Measurements from ENCODE around the gene FANCE.

FANCE gene

GRCh38 chr6:35468980-35469750 lies 17.0 kb downstream of the FANCE start:
- DNase-seq (ENCODE audit: low read depth), result no peak

- DNase-seq (ENCODE audit: low read depth), result no peak
Measured at GRCh38 chr6:35469751-35470662, 17.9 kb downstream of the FANCE start.

- DNase-seq (ENCODE audit: low read depth), result no peak
Measured at GRCh38 chr6:35470663-35471120, 18.6 kb downstream of the FANCE start.

GRCh38 chr6:35471836-35472345 lies 19.8 kb downstream of the FANCE start:
- DNase-seq (ENCODE audit: low read depth), result no peak

- no peak for DNase-seq (ENCODE audit: low read depth)
Measured at GRCh38 chr6:35473075-35473849, 21.1 kb downstream of the FANCE start.

- no peak for DNase-seq (ENCODE audit: low read depth)
Measured at GRCh38 chr6:35473850-35474130, 21.7 kb downstream of the FANCE start.

GRCh38 chr6:35474131-35474941 lies 22.2 kb downstream of the FANCE start:
- no peak for DNase-seq (ENCODE audit: low read depth)

- DNase-seq (ENCODE audit: low read depth), result no peak
Measured at GRCh38 chr6:35474942-35475570, 22.9 kb downstream of the FANCE start.

GRCh38 chr6:35475573-35475972 lies 23.4 kb downstream of the FANCE start:
- DNase-seq (ENCODE audit: low read depth), result no peak

GRCh38 chr6:35476004-35476403 lies 23.9 kb downstream of the FANCE start:
- DNase-seq (ENCODE audit: low read depth), result no peak

- no peak for DNase-seq (ENCODE audit: low read depth)
Measured at GRCh38 chr6:35477028-35477427, 24.9 kb downstream of the FANCE start.

- no peak for DNase-seq (ENCODE audit: low read depth)
Measured at GRCh38 chr6:35477551-35478179, 25.5 kb downstream of the FANCE start.

- DNase-seq (ENCODE audit: low read depth), result no peak
Measured at GRCh38 chr6:35478259-35478658, 26.1 kb downstream of the FANCE start.

- no peak for DNase-seq (ENCODE audit: low read depth)
Measured at GRCh38 chr6:35480176-35480575, 28.0 kb downstream of the FANCE start.

- no peak for DNase-seq (ENCODE audit: low read depth)
Measured at GRCh38 chr6:35481226-35481625, 29.1 kb downstream of the FANCE start.

- no peak for DNase-seq (ENCODE audit: low read depth)
Measured at GRCh38 chr6:35483062-35483461, 30.9 kb downstream of the FANCE start.

GRCh38 chr6:35483490-35483889 lies 31.4 kb downstream of the FANCE start:
- DNase-seq (ENCODE audit: low read depth), result no peak

- no peak for DNase-seq (ENCODE audit: low read depth)
Measured at GRCh38 chr6:35483893-35484645, 31.9 kb downstream of the FANCE start.

- no peak for DNase-seq (ENCODE audit: low read depth)
Measured at GRCh38 chr6:35484921-35485392, 32.8 kb downstream of the FANCE start.
